Caco-2 (cell line): Measurements from ENCODE around the gene KRTAP10-8. TPM values are rescaled to one million over a fixed set of nuclear protein-coding genes. Genes with fewer than 3 reads are reported as not detected.

Experiments
- BruUV-seq: library from RNA; stranded (reverse); fragments of 400-500 nt; replicated peaks from 2 replicates; lab custom pipeline; 2021; lab: Mats Ljungman, UMichigan
- CTCF ChIA-PET: fragments of 300-600 bp; sonication (Branson Sonifier 250); formaldehyde crosslinking; loops from one replicate; lab custom pipeline; 2022; ENCODE audit warnings: antibody characterized with exemption; lab: Charles Lee
- POLR2A ChIA-PET: fragments of 300-600 bp; sonication (Branson Sonifier 250); formaldehyde crosslinking; loops from one replicate; lab custom pipeline; 2022; ENCODE audit warnings: antibody characterized with exemption; lab: Charles Lee
- DNase-seq, 2 experiments: peaks; one replicate each; pipeline versions ENCODE4 v3.0.0 to v3.0.0-alpha.2; 2020 to 2022
- H3K27me3 ChIP-seq: replicated peaks from 2 replicates; pipeline ENCODE4 v1.6.0; 2011; ENCODE audit warnings: low read length; ENCODE audit not compliant: control insufficient read depth, insufficient read depth
- H3K36me3 ChIP-seq: 2 replicates; pipeline ENCODE4 v1.5.1; 2011; ENCODE audit warnings: low read length; ENCODE audit not compliant: control insufficient read depth, insufficient read depth
- H3K4me1 ChIP-seq: fragments of 250-450 bp; sonication (Bioruptor Pico); 2 replicates; pipeline ENCODE4 v1.5.1; 2020; ENCODE audit warnings: mild to moderate bottlenecking
- H3K4me3 ChIP-seq: 2 replicates; pipeline ENCODE4 v1.5.1; 2011; ENCODE audit warnings: low read depth, mild to moderate bottlenecking, control low read depth, low read length
- H3K9me3 ChIP-seq: fragments of 250-450 bp; sonication (Bioruptor Pico); 2 replicates; pipeline ENCODE4 v1.5.1; 2020; ENCODE audit warnings: mild to moderate bottlenecking, moderate library complexity
- H3K27ac Mint-ChIP-seq: one replicate; pipeline ENCODE4 v1.8.0; 2022; ENCODE audit warnings: mixed read lengths; ENCODE audit not compliant: unreplicated experiment
- H3K27me3 Mint-ChIP-seq: one replicate; pipeline ENCODE4 v1.8.0; 2022; ENCODE audit warnings: mixed read lengths; ENCODE audit not compliant: insufficient read depth, unreplicated experiment
- H3K36me3 Mint-ChIP-seq: one replicate; pipeline ENCODE4 v1.8.0; 2022; ENCODE audit warnings: mild to moderate bottlenecking, mixed read lengths; ENCODE audit not compliant: insufficient read depth, unreplicated experiment
- H3K4me1 Mint-ChIP-seq: one replicate; pipeline ENCODE4 v1.8.0; 2022; ENCODE audit warnings: low read depth, mixed read lengths; ENCODE audit not compliant: unreplicated experiment
- H3K4me3 Mint-ChIP-seq: one replicate; pipeline ENCODE4 v1.8.0; 2022; ENCODE audit warnings: mild to moderate bottlenecking, moderate library complexity, mixed read lengths; ENCODE audit not compliant: unreplicated experiment
- H3K9me3 Mint-ChIP-seq: one replicate; pipeline ENCODE4 v1.8.0; 2022; ENCODE audit warnings: mixed read lengths; ENCODE audit not compliant: unreplicated experiment
- CTCF ChIP-seq, 2 experiments: fragments of 200-600 bp in 1 of 2; IDR thresholded peaks; 1 replicate in 1 of 2; 2 replicates in 1 of 2; pipeline versions ENCODE4 v1.5.1 to v1.8.0; 2011 to 2022; ENCODE audit warnings: antibody characterized with exemption in 1 of 2, control low read depth in 1 of 2, inconsistent platforms in 1 of 2, low read depth in 1 of 2, low read length in 1 of 2, mild to moderate bottlenecking in 1 of 2, moderate library complexity in 1 of 2; ENCODE audit not compliant: insufficient read depth in 1 of 2, severe bottlenecking in 1 of 2, unreplicated experiment in 1 of 2
- intact Hi-C: fragments of 100-400 bp; cut with micrococcal nuclease; formaldehyde crosslinking; loops from one replicate; pipeline ENCODE4 v1.10.0; 2022; ENCODE audit not compliant: unreplicated experiment
- total RNA-seq: library from RNA; stranded (reverse); gene quantifications from 2 replicates; pipeline ENCODE4 v1.2.3, GENCODE V29; 2022

KRTAP10-8 gene
- total RNA-seq, 1 experiment from 2014 or later: not detected

- Histone ChIP-seq H3K9me3 (peaks cover 16% of the 10 kb centered on the region), H3K4me1 (no peaks in the 10 kb centered on the region), H3K4me3 (no peak overlapping the region), H3K36me3 (no peaks in the 10 kb centered on the region), H3K27me3 (no peaks in the 10 kb centered on the region)
- BruUV-seq: no TSS peak
- intact Hi-C loops: no loop called here
- Mint-ChIP-seq H3K4me1 (no peaks in the 10 kb centered on the region), H3K27me3 (peaks cover 7% of the 10 kb centered on the region), H3K36me3 (no peaks in the 10 kb centered on the region), H3K4me3 (no peak overlapping the region), H3K9me3 (peaks cover 51% of the 10 kb centered on the region), H3K27ac (no peak overlapping the region)
- ChIA-PET CTCF (no interaction called here), POLR2A (no interaction called here)
- no peak for DNase-seq
- no peak for TF ChIP-seq CTCF (IDR thresholded peaks at IDR 0.05; ENCODE audit: insufficient read depth in 1 of 2, low read depth in 1 of 2, low read length in 1 of 2, severe bottlenecking in 1 of 2, unreplicated experiment in 1 of 2)
Measured at GRCh38 chr21:44630440-44630839, 18.6 kb downstream of the KRTAP10-8 start.

GRCh38 chr21:44632067-44632466 lies 20.2 kb downstream of the KRTAP10-8 start:
- no TSS peak for BruUV-seq
- TF ChIP-seq CTCF (IDR thresholded peaks at IDR 0.05; ENCODE audit: insufficient read depth in 1 of 2, low read depth in 1 of 2, low read length in 1 of 2, severe bottlenecking in 1 of 2, unreplicated experiment in 1 of 2): no peak
- H3K9me3 ChIP-seq: peaks cover 16% of the 10 kb centered on the region
- no peaks in the 10 kb centered on the region for H3K27me3 ChIP-seq
- intact Hi-C loops: no loop called here
- DNase-seq: no peak
- Mint-ChIP-seq H3K9me3 (peaks cover 51% of the 10 kb centered on the region), H3K27me3 (peaks cover 7% of the 10 kb centered on the region), H3K36me3 (no peaks in the 10 kb centered on the region), H3K4me1 (no peaks in the 10 kb centered on the region), H3K27ac (no peak overlapping the region), H3K4me3 (no peak overlapping the region)
- CTCF ChIA-PET: no interaction called here
- H3K4me1 ChIP-seq: no peaks in the 10 kb centered on the region
- H3K36me3 ChIP-seq: no peaks in the 10 kb centered on the region
- POLR2A ChIA-PET: interaction anchor here (0.6 kb wide), 1 partner anchor 49 kb away, joined by 3 read pairs; no protein-coding TSS in a partner anchor
- no peak overlapping the region for H3K4me3 ChIP-seq

- no peaks in the 10 kb centered on the region for H3K27me3 ChIP-seq
- no peaks in the 10 kb centered on the region for H3K4me1 Mint-ChIP-seq
- intact Hi-C loops: no loop called here
- no peaks in the 10 kb centered on the region for H3K36me3 ChIP-seq
- no TSS peak for BruUV-seq
- H3K9me3 ChIP-seq: peaks cover 16% of the 10 kb centered on the region
- no peak for DNase-seq
- no peak overlapping the region for H3K27ac Mint-ChIP-seq
- H3K9me3 Mint-ChIP-seq: peaks cover 40% of the 10 kb centered on the region
- H3K4me1 ChIP-seq: no peaks in the 10 kb centered on the region
- POLR2A ChIA-PET: no interaction called here
- TF ChIP-seq CTCF (IDR thresholded peaks at IDR 0.05; ENCODE audit: insufficient read depth in 1 of 2, low read depth in 1 of 2, low read length in 1 of 2, severe bottlenecking in 1 of 2, unreplicated experiment in 1 of 2): no peak
- H3K4me3 Mint-ChIP-seq: no peak overlapping the region
- CTCF ChIA-PET: no interaction called here
- no peak overlapping the region for H3K4me3 ChIP-seq
- no peaks in the 10 kb centered on the region for H3K36me3 Mint-ChIP-seq
- H3K27me3 Mint-ChIP-seq: peaks cover 12% of the 10 kb centered on the region
Measured at GRCh38 chr21:44636209-44637017, 24.5 kb downstream of the KRTAP10-8 start.
